ENCODE results near the gene ZSWIM2. TPM values are rescaled to one million over a fixed set of nuclear protein-coding genes. Genes with fewer than 3 reads are reported as not detected.
A peak's percentile ranks its signal among the peaks of the same experiment; 100 is the strongest.

Gene ZSWIM2
- total and polyA plus RNA-seq, 8 donors = 0.02 TPM; not detected in 7

DNA sequence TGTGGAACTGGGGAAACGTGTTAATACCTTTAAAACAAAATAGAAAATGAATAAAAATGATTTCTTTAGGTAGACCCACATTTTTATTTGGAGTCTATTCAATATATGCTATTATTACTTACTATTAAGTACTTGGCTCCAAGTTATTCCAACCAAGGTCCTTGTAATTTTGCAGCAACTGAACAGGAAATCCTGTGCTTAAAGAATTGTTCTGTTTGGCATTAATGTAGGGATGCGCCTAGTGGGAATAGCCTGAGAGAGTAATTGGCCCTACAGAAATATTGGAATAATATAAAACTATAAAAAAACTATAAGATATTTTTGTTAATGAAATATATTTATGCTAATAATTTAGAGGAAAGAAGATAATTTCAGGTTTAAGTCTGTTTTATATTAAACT, 22.9 kb upstream of the ZSWIM2 start:
- DNase-seq (no peak), ATAC-seq (no peak), FAIRE-seq (no peak)
- 51 to 59% methylated on average over 2 of the region's 2 CpGs for WGBS, 2 donors
- Histone ChIP-seq H3K4me1 (no peaks in the 10 kb centered on the region), H3K9me3 (no peaks in the 10 kb centered on the region), H3K36me3 (no peaks in the 10 kb centered on the region), H3K27me3 (no peaks in the 10 kb centered on the region), H3K27ac (no peak overlapping the region), H3K4me3 (no peak overlapping the region)
- TF ChIP-seq CTCF (IDR thresholded peaks at IDR 0.05) = no peak
- intact Hi-C loops (cut with DNase I) = no loop called here

DNA sequence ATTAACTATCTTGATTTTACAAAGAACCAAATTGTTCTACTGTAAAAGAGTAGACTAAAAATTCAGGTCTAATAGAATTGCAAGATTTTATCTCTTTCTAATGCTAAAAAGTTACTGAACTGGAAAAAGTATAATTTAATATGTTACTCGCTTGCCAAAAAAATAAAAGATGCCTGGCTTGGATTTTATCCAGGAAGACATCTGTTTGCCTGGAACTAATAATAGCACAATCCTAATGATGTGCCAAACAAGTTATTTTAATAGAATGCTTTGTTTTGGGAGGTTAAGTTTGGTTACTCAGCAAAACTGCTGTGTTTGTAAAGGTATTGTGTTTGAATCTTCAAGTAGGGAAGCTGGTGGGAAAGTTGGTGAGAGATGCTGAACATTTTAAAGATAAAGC, 19.4 kb upstream of the ZSWIM2 start:
- FAIRE-seq (no peak), DNase-seq (no peak), ATAC-seq (no peak)
- H3K36me3 ChIP-seq = no peaks in the 10 kb centered on the region
- no peak overlapping the region for H3K27ac ChIP-seq
- TF ChIP-seq CTCF (IDR thresholded peaks at IDR 0.05) = no peak
- H3K9me3 ChIP-seq = no peaks in the 10 kb centered on the region
- intact Hi-C loops (cut with DNase I) = loop anchor here in 1 of 3 donors (10.0 kb wide), 1 partner anchor 586 kb away; no protein-coding TSS in a partner anchor
- H3K4me1 ChIP-seq = no peaks in the 10 kb centered on the region
- no peaks in the 10 kb centered on the region for H3K27me3 ChIP-seq
- H3K4me3 ChIP-seq = no peak overlapping the region
- WGBS, 2 donors = 69 to 71% methylated on average over 1 of the region's 1 CpG

GRCh38 chr2:186862869-186863709, 14.1 kb upstream of the ZSWIM2 start:
- DNase-seq = no peak
- Histone ChIP-seq H3K27ac (no peak overlapping the region), H3K27me3 (no peaks in the 10 kb centered on the region), H3K4me3 (no peak overlapping the region), H3K36me3 (no peaks in the 10 kb centered on the region), H3K4me1 (no peaks in the 10 kb centered on the region), H3K9me3 (no peaks in the 10 kb centered on the region)
- peak; percentile 66 for FAIRE-seq
- intact Hi-C loops (cut with DNase I) = loop anchor here in 1 of 3 donors (10.0 kb wide), 1 partner anchor 592 kb away; no protein-coding TSS in a partner anchor
- 0 to 2% methylated on average over 2 of the region's 2 CpGs for WGBS, 2 donors
- peak in 3 of 4 donors; percentile 53 to 63 (median 55) for ATAC-seq
- TF ChIP-seq CTCF (IDR thresholded peaks at IDR 0.05) = peak; percentile 14 to 42 (median 35)

GRCh38 chr2:186855216-186855615, 6.2 kb upstream of the ZSWIM2 start:
- no peak for ATAC-seq
- H3K27me3 ChIP-seq = no peaks in the 10 kb centered on the region
- no peaks in the 10 kb centered on the region for H3K36me3 ChIP-seq
- intact Hi-C loops (cut with DNase I) = loop anchor here in 1 of 3 donors (10.0 kb wide), 1 partner anchor 600 kb away; no protein-coding TSS in a partner anchor
- no peak for DNase-seq
- TF ChIP-seq CTCF (IDR thresholded peaks at IDR 0.05) = no peak
- WGBS, 2 donors = 82 to 86% methylated on average over 5 of the region's 5 CpGs
- H3K27ac ChIP-seq = no peak overlapping the region
- FAIRE-seq = no peak
- H3K4me3 ChIP-seq = no peak overlapping the region
- H3K9me3 ChIP-seq = no peaks in the 10 kb centered on the region
- H3K4me1 ChIP-seq = no peaks in the 10 kb centered on the region

- FAIRE-seq = no peak
Measured at GRCh38 chr2:186853951-186854350, 5.0 kb upstream of the ZSWIM2 start.

More at GRCh38 chr2:186853951-186854350, 5.0 kb upstream of the ZSWIM2 start:
- Histone ChIP-seq H3K36me3 (no peaks in the 10 kb centered on the region), H3K4me1 (no peaks in the 10 kb centered on the region), H3K4me3 (no peak overlapping the region), H3K27me3 (no peaks in the 10 kb centered on the region), H3K27ac (no peak overlapping the region), H3K9me3 (no peaks in the 10 kb centered on the region)
- intact Hi-C loops (cut with DNase I) = loop anchor here in 1 of 3 donors (10.0 kb wide), 1 partner anchor 601 kb away; no protein-coding TSS in a partner anchor
- DNase-seq = no peak
- ATAC-seq = no peak
- no peak for TF ChIP-seq CTCF (IDR thresholded peaks at IDR 0.05)
